WTC11 (cell line): ENCODE data around the gene LCORL. TPM values are rescaled to one million over a fixed set of nuclear protein-coding genes. Genes with fewer than 3 reads are reported as not detected.

Experiments used
- AFF4 ChIP-seq: sonication (generic); formaldehyde crosslinking; IDR thresholded peaks from 2 replicates; pipeline ENCODE4 v1.8.1; 2023; ENCODE audit warnings: mild to moderate bottlenecking, missing genetic modification reagents, borderline replicate concordance
- AR ChIP-seq: fragments of 250-450 bp; sonication (Bioruptor Pico); IDR thresholded peaks from 2 replicates; pipeline ENCODE4 v1.9.0; 2021; ENCODE audit warnings: mild to moderate bottlenecking
- CREM ChIP-seq: sonication (generic); formaldehyde crosslinking; IDR thresholded peaks from 2 replicates; pipeline ENCODE4 v1.8.1; 2022; ENCODE audit warnings: mild to moderate bottlenecking, missing genetic modification reagents, moderate library complexity
- E2F5 ChIP-seq: sonication (generic); formaldehyde crosslinking; IDR thresholded peaks from 2 replicates; pipeline ENCODE4 v1.8.1; 2022; ENCODE audit warnings: mild to moderate bottlenecking, moderate library complexity, missing genetic modification reagents
- FOXJ3 ChIP-seq: sonication (generic); formaldehyde crosslinking; IDR thresholded peaks from 2 replicates; pipeline ENCODE4 v1.9.0; 2021; ENCODE audit warnings: missing genetic modification reagents, mild to moderate bottlenecking, borderline replicate concordance
- IRF1 ChIP-seq: sonication (generic); formaldehyde crosslinking; IDR thresholded peaks from 2 replicates; pipeline ENCODE4 v1.8.0; 2023; ENCODE audit warnings: missing genetic modification reagents
- STAT6 ChIP-seq: sonication (generic); formaldehyde crosslinking; conservative IDR thresholded peaks from 2 replicates; pipeline ENCODE4 v1.8.1; 2023; ENCODE audit warnings: mild to moderate bottlenecking, low read depth, missing genetic modification reagents, moderate library complexity
- TCF7 ChIP-seq: sonication (generic); formaldehyde crosslinking; IDR thresholded peaks from 2 replicates; pipeline ENCODE4 v1.8.0; 2022; ENCODE audit warnings: mild to moderate bottlenecking, low read depth, missing genetic modification reagents, moderate library complexity
- ZBTB43 ChIP-seq: sonication (generic); formaldehyde crosslinking; IDR thresholded peaks from 2 replicates; pipeline ENCODE4 v1.8.1; 2023; ENCODE audit warnings: mild to moderate bottlenecking, missing genetic modification reagents
- ZNF138 ChIP-seq: sonication (generic); formaldehyde crosslinking; conservative IDR thresholded peaks from 2 replicates; pipeline ENCODE4 v1.8.1; 2022; ENCODE audit warnings: mild to moderate bottlenecking, moderate library complexity, missing genetic modification reagents
- ZNF317 ChIP-seq: sonication (generic); formaldehyde crosslinking; IDR thresholded peaks from 2 replicates; pipeline ENCODE4 v1.8.1; 2023; ENCODE audit warnings: low read depth, mild to moderate bottlenecking, moderate library complexity, missing genetic modification reagents, borderline replicate concordance
- total RNA-seq: library from RNA; stranded (reverse); gene quantifications from 3 replicates; pipeline ENCODE4 v1.2.3, GENCODE V29; 2021
- TF ChIP-seq, protein P1 (sequence below): sonication (generic); formaldehyde crosslinking; IDR thresholded peaks from 2 replicates; pipeline ENCODE4 v1.8.0; 2022; ENCODE audit warnings: missing genetic modification reagents
- TF ChIP-seq, protein P2 (sequence below): sonication (generic); formaldehyde crosslinking; IDR thresholded peaks from 2 replicates; pipeline ENCODE4 v1.8.1; 2022; ENCODE audit warnings: low read depth, mild to moderate bottlenecking, moderate library complexity, missing genetic modification reagents, borderline replicate concordance

Gene LCORL
- total RNA-seq, 1 experiment from 2014 or later, result 19.9 TPM

- TF ChIP-seq STAT6 (CRISPR knock-in tag), result no peak
- TF ChIP-seq E2F5, result no peak
- TF ChIP-seq, protein P1, sequence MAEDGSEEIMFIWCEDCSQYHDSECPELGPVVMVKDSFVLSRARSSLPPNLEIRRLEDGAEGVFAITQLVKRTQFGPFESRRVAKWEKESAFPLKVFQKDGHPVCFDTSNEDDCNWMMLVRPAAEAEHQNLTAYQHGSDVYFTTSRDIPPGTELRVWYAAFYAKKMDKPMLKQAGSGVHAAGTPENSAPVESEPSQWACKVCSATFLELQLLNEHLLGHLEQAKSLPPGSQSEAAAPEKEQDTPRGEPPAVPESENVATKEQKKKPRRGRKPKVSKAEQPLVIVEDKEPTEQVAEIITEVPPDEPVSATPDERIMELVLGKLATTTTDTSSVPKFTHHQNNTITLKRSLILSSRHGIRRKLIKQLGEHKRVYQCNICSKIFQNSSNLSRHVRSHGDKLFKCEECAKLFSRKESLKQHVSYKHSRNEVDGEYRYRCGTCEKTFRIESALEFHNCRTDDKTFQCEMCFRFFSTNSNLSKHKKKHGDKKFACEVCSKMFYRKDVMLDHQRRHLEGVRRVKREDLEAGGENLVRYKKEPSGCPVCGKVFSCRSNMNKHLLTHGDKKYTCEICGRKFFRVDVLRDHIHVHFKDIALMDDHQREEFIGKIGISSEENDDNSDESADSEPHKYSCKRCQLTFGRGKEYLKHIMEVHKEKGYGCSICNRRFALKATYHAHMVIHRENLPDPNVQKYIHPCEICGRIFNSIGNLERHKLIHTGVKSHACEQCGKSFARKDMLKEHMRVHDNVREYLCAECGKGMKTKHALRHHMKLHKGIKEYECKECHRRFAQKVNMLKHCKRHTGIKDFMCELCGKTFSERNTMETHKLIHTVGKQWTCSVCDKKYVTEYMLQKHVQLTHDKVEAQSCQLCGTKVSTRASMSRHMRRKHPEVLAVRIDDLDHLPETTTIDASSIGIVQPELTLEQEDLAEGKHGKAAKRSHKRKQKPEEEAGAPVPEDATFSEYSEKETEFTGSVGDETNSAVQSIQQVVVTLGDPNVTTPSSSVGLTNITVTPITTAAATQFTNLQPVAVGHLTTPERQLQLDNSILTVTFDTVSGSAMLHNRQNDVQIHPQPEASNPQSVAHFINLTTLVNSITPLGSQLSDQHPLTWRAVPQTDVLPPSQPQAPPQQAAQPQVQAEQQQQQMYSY (CRISPR knock-in tag), result no peak
- TF ChIP-seq, protein P2, sequence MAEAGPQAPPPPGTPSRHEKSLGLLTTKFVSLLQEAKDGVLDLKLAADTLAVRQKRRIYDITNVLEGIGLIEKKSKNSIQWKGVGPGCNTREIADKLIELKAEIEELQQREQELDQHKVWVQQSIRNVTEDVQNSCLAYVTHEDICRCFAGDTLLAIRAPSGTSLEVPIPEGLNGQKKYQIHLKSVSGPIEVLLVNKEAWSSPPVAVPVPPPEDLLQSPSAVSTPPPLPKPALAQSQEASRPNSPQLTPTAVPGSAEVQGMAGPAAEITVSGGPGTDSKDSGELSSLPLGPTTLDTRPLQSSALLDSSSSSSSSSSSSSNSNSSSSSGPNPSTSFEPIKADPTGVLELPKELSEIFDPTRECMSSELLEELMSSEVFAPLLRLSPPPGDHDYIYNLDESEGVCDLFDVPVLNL, result no peak
- no peak for TF ChIP-seq FOXJ3 (CRISPR knock-in tag)
- no peak for TF ChIP-seq IRF1 (CRISPR knock-in tag)
- no peak for TF ChIP-seq AFF4 (CRISPR knock-in tag)
- no peak for TF ChIP-seq AR (CRISPR knock-in tag)
- no peak for TF ChIP-seq ZNF138 (CRISPR knock-in tag)
- no peak for TF ChIP-seq CREM
- no peak for TF ChIP-seq TCF7
- no peak for TF ChIP-seq ZNF317 (CRISPR knock-in tag)
- TF ChIP-seq ZBTB43 (CRISPR knock-in tag), result no peak
These were observed 100.1 kb downstream of the LCORL start (continued) for GRCh38 chr4:17921451-17921850.
